EL (cell line): ENCODE results near the gene CNN3.

Source experiments
- DNase-seq: peaks from one replicate; pipeline ENCODE4 v3.0.0-alpha.2; 2016

CNN3 gene

DNA sequence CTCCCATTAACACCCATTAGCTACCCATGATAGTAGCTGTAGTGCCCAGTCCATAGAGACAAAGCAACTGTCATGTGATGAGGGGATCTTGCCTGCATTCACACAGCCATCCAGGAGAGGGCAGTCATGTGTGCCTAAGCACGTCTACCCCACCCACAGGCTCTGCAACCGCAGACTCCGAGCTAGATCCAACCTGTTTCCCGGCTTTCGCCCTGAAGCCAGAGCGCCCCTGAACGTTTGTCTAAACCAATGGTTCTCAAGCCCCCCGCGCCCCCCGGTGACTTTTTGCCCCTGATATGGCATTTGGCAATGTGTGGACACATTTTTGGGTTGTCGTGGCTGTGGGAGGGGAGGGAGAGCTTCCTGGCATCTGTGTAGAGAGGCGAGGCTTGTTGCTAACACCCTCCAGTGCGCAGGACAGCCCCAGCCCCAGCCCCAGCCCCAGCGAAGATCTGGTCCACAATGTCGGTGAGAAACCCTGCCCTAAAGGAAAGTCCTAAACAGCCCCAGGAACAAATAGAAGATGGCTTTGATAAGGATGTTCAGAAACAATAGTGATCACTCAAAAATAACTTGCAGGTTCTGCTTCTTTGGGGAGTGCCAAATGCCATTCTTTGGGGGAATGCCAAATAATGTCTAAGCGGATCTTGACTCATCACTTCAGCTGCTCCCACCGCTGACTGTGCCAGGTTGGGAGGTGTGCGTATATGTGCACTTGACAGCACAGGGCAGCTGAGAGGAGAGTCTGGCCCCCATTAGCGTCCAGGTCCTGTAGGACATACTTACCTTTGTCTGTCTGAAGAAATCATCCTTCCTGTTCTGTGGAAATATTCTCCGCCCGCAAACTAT lies 72.2 kb downstream of the CNN3 start:
- DNase-seq = peak; percentile 92

- no peak for DNase-seq
These were observed 74.1 kb downstream of the CNN3 start for GRCh38 chr1:94852788-94853187.

DNA sequence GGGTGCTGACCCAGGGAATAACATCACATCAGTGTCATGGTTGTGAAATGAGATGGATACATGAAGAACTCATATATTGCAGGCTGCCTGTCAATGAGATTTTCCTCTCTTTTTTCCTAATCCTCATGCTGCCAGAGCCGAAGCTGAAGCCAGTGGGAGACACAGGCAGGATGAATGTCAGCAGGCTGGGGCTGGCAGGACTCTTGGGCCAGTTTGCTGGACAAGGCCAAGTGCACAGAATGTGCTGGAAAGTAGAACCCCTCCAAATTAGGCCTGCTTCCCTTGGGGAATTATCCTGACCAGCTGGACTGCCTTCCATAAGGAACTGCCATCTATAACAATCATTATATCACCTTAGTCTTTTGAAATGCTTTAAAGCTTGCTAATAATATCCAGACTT lies 75.3 kb downstream of the CNN3 start:
- no peak for DNase-seq
